Caco-2 (cell line): Measurements from ENCODE around the gene DLG2. TPM values are rescaled to one million over a fixed set of nuclear protein-coding genes. Genes with fewer than 3 reads are reported as not detected.

Experiments
- BruUV-seq: library from RNA; stranded (reverse); fragments of 400-500 nt; replicated peaks from 2 replicates; lab custom pipeline; 2021; lab: Mats Ljungman, UMichigan
- CTCF ChIA-PET: fragments of 300-600 bp; sonication (Branson Sonifier 250); formaldehyde crosslinking; loops from one replicate; lab custom pipeline; 2022; ENCODE audit warnings: antibody characterized with exemption; lab: Charles Lee
- POLR2A ChIA-PET: fragments of 300-600 bp; sonication (Branson Sonifier 250); formaldehyde crosslinking; loops from one replicate; lab custom pipeline; 2022; ENCODE audit warnings: antibody characterized with exemption; lab: Charles Lee
- DNase-seq, 2 experiments: peaks; one replicate each; pipeline versions ENCODE4 v3.0.0 to v3.0.0-alpha.2; 2020 to 2022
- H3K27me3 ChIP-seq: replicated peaks from 2 replicates; pipeline ENCODE4 v1.6.0; 2011; ENCODE audit warnings: low read length; ENCODE audit not compliant: control insufficient read depth, insufficient read depth
- H3K36me3 ChIP-seq: 2 replicates; pipeline ENCODE4 v1.5.1; 2011; ENCODE audit warnings: low read length; ENCODE audit not compliant: control insufficient read depth, insufficient read depth
- H3K4me1 ChIP-seq: fragments of 250-450 bp; sonication (Bioruptor Pico); 2 replicates; pipeline ENCODE4 v1.5.1; 2020; ENCODE audit warnings: mild to moderate bottlenecking
- H3K4me3 ChIP-seq: 2 replicates; pipeline ENCODE4 v1.5.1; 2011; ENCODE audit warnings: low read depth, mild to moderate bottlenecking, control low read depth, low read length
- H3K9me3 ChIP-seq: fragments of 250-450 bp; sonication (Bioruptor Pico); 2 replicates; pipeline ENCODE4 v1.5.1; 2020; ENCODE audit warnings: mild to moderate bottlenecking, moderate library complexity
- H3K27ac Mint-ChIP-seq: one replicate; pipeline ENCODE4 v1.8.0; 2022; ENCODE audit warnings: mixed read lengths; ENCODE audit not compliant: unreplicated experiment
- H3K27me3 Mint-ChIP-seq: one replicate; pipeline ENCODE4 v1.8.0; 2022; ENCODE audit warnings: mixed read lengths; ENCODE audit not compliant: insufficient read depth, unreplicated experiment
- H3K36me3 Mint-ChIP-seq: one replicate; pipeline ENCODE4 v1.8.0; 2022; ENCODE audit warnings: mild to moderate bottlenecking, mixed read lengths; ENCODE audit not compliant: insufficient read depth, unreplicated experiment
- H3K4me1 Mint-ChIP-seq: one replicate; pipeline ENCODE4 v1.8.0; 2022; ENCODE audit warnings: low read depth, mixed read lengths; ENCODE audit not compliant: unreplicated experiment
- H3K4me3 Mint-ChIP-seq: one replicate; pipeline ENCODE4 v1.8.0; 2022; ENCODE audit warnings: mild to moderate bottlenecking, moderate library complexity, mixed read lengths; ENCODE audit not compliant: unreplicated experiment
- H3K9me3 Mint-ChIP-seq: one replicate; pipeline ENCODE4 v1.8.0; 2022; ENCODE audit warnings: mixed read lengths; ENCODE audit not compliant: unreplicated experiment
- CTCF ChIP-seq, 2 experiments: fragments of 200-600 bp in 1 of 2; IDR thresholded peaks; 1 replicate in 1 of 2; 2 replicates in 1 of 2; pipeline versions ENCODE4 v1.5.1 to v1.8.0; 2011 to 2022; ENCODE audit warnings: antibody characterized with exemption in 1 of 2, control low read depth in 1 of 2, inconsistent platforms in 1 of 2, low read depth in 1 of 2, low read length in 1 of 2, mild to moderate bottlenecking in 1 of 2, moderate library complexity in 1 of 2; ENCODE audit not compliant: insufficient read depth in 1 of 2, severe bottlenecking in 1 of 2, unreplicated experiment in 1 of 2
- intact Hi-C: fragments of 100-400 bp; cut with micrococcal nuclease; formaldehyde crosslinking; loops from one replicate; pipeline ENCODE4 v1.10.0; 2022; ENCODE audit not compliant: unreplicated experiment
- total RNA-seq: library from RNA; stranded (reverse); gene quantifications from 2 replicates; pipeline ENCODE4 v1.2.3, GENCODE V29; 2022

DLG2 gene
- total RNA-seq, 1 experiment from 2014 or later: 21.6 TPM

- Histone ChIP-seq H3K27me3 (no peaks in the 10 kb centered on the region), H3K4me3 (no peak overlapping the region), H3K9me3 (no peaks in the 10 kb centered on the region), H3K36me3 (no peaks in the 10 kb centered on the region), H3K4me1 (peaks cover 1% of the 10 kb centered on the region; the same call in 1 of the 2 replicates)
- Mint-ChIP-seq H3K4me1 (peaks cover 3% of the 10 kb centered on the region), H3K4me3 (no peak overlapping the region), H3K27ac (no peak overlapping the region), H3K9me3 (no peaks in the 10 kb centered on the region), H3K27me3 (peaks cover 6% of the 10 kb centered on the region), H3K36me3 (no peaks in the 10 kb centered on the region)
- ChIA-PET POLR2A (no interaction called here), CTCF (no interaction called here)
- intact Hi-C loops: no loop called here
- no peak for DNase-seq
- BruUV-seq: no TSS peak
- TF ChIP-seq CTCF (IDR thresholded peaks at IDR 0.05; ENCODE audit: insufficient read depth in 1 of 2, low read depth in 1 of 2, low read length in 1 of 2, severe bottlenecking in 1 of 2, unreplicated experiment in 1 of 2): no peak
These were observed 940.4 kb downstream of the DLG2 start for GRCh38 chr11:84686716-84687115.

- H3K36me3 ChIP-seq: no peaks in the 10 kb centered on the region
- no peaks in the 10 kb centered on the region for H3K9me3 ChIP-seq
- DNase-seq: no peak
- no peaks in the 10 kb centered on the region for H3K9me3 Mint-ChIP-seq
- H3K27me3 ChIP-seq: no peaks in the 10 kb centered on the region
- no peak overlapping the region for H3K4me3 Mint-ChIP-seq
- ChIA-PET POLR2A (no interaction called here), CTCF (no interaction called here)
- BruUV-seq: no TSS peak
- H3K36me3 Mint-ChIP-seq: no peaks in the 10 kb centered on the region
- H3K4me3 ChIP-seq: no peak overlapping the region
- intact Hi-C loops: no loop called here
- no peaks in the 10 kb centered on the region for H3K4me1 Mint-ChIP-seq
- no peak for TF ChIP-seq CTCF (IDR thresholded peaks at IDR 0.05; ENCODE audit: insufficient read depth in 1 of 2, low read depth in 1 of 2, low read length in 1 of 2, severe bottlenecking in 1 of 2, unreplicated experiment in 1 of 2)
- peaks cover 6% of the 10 kb centered on the region for H3K27me3 Mint-ChIP-seq
- H3K27ac Mint-ChIP-seq: no peak overlapping the region
- no peaks in the 10 kb centered on the region for H3K4me1 ChIP-seq
These were observed 941.2 kb downstream of the DLG2 start for GRCh38 chr11:84685976-84686375.

- Histone ChIP-seq H3K36me3 (no peaks in the 10 kb centered on the region), H3K4me3 (no peak overlapping the region), H3K27me3 (no peaks in the 10 kb centered on the region), H3K9me3 (no peaks in the 10 kb centered on the region), H3K4me1 (no peaks in the 10 kb centered on the region)
- Mint-ChIP-seq H3K27me3 (peaks cover 6% of the 10 kb centered on the region), H3K4me1 (no peaks in the 10 kb centered on the region), H3K27ac (no peak overlapping the region), H3K36me3 (no peaks in the 10 kb centered on the region), H3K9me3 (no peaks in the 10 kb centered on the region), H3K4me3 (no peak overlapping the region)
- no peak for DNase-seq
- no peak for TF ChIP-seq CTCF (IDR thresholded peaks at IDR 0.05; ENCODE audit: insufficient read depth in 1 of 2, low read depth in 1 of 2, low read length in 1 of 2, severe bottlenecking in 1 of 2, unreplicated experiment in 1 of 2)
- POLR2A ChIA-PET: no interaction called here
- no TSS peak for BruUV-seq
- intact Hi-C loops: no loop called here
- CTCF ChIA-PET: no interaction called here
These were observed 942.0 kb downstream of the DLG2 start for GRCh38 chr11:84685149-84685548.
